Measurements from ENCODE around the gene ZNF182.
"Not testable (repeated sequence)": the region's sequence is repeated elsewhere in the genome, so short reads cannot be mapped to it uniquely, and the experiment has no call there.

The ZNF182 gene

DNA sequence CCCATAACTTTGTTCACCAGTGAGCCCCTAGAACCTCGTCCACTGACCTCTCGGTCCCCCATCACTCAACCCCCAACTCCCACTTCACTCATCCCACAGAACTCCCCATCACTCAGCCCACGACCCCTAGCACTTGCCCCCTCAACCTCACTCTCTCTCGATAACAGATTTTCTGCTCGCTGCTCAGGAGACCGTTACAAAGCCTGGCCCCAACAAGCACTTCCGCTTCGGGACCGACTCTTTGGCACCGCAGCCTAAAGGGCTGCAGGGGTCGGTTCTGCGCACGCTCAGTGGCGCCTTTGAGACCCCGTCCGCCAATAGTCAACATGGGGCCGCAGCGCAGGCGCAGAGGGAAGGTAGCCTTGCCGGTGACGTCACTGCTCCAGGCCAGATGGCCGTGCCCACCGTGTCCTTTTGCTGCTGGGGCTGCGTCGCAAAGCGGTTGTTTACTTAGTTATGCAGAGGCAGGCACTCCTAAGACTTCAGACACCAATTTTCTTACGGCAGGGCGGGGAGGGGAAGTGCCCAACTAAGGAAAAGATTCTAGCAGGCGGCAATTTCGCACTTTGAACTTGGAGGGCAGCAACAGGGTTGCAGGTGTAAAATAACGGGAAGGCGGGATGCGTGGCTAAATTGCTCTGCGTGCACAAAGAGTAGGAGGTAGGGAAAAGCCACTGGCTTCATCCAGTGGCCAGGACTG, at the start of gene ZNF182:
Gene ZNF182 (minus strand): TSS at position 232 of the 700 bp plus-strand sequence. CDS start 1,380 bp downstream, outside the sequence.
- TF ChIP-seq, protein P1, sequence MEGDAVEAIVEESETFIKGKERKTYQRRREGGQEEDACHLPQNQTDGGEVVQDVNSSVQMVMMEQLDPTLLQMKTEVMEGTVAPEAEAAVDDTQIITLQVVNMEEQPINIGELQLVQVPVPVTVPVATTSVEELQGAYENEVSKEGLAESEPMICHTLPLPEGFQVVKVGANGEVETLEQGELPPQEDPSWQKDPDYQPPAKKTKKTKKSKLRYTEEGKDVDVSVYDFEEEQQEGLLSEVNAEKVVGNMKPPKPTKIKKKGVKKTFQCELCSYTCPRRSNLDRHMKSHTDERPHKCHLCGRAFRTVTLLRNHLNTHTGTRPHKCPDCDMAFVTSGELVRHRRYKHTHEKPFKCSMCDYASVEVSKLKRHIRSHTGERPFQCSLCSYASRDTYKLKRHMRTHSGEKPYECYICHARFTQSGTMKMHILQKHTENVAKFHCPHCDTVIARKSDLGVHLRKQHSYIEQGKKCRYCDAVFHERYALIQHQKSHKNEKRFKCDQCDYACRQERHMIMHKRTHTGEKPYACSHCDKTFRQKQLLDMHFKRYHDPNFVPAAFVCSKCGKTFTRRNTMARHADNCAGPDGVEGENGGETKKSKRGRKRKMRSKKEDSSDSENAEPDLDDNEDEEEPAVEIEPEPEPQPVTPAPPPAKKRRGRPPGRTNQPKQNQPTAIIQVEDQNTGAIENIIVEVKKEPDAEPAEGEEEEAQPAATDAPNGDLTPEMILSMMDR (IDR thresholded peaks at IDR 0.05) = no peak
- Mint-ChIP-seq H3K9me3 (peaks cover 35% of the 10 kb centered on the region), H3K36me3 (ENCODE audit: low read depth) (peaks cover 20% of the 10 kb centered on the region), H3K27me3 (ENCODE audit: low read depth, poor library complexity) (peaks cover 2% of the 10 kb centered on the region), H3K27ac (peak within 1 kb of the TSS; percentile 90), H3K4me1 (peaks cover 16% of the 10 kb centered on the region), H3K4me3 (peak within 1 kb of the TSS; percentile 98)
- DNase-seq = peak; percentile 94

DNA sequence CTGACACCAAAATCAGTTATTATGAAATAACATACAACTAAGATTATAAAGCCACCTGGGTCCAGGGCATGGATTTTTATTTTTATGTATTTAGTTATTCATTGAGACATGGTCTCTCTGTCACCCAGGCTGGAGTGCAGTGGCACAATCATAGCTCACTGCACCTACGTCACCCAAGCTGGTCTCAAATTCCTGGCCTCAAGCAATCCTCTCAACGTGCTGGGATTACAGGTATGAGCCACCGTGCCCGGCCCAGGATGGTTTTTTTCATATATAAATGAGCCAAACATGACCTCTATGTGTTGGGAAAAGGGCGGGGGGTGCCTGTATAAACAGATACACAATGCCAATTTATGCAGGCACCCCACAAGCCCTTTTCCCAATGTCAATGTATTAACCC, 43.1 kb upstream of the ZNF182 start:
- DNase-seq = no peak
- TF ChIP-seq, protein P1 (IDR thresholded peaks at IDR 0.05) = no peak
- peaks cover 55% of the 10 kb centered on the region for H3K9me3 Mint-ChIP-seq
- no peak overlapping the region for H3K27ac Mint-ChIP-seq
- no peak overlapping the region for H3K4me3 Mint-ChIP-seq
- peaks cover 4% of the 10 kb centered on the region for H3K27me3 Mint-ChIP-seq (ENCODE audit: low read depth, poor library complexity)
- H3K4me1 Mint-ChIP-seq = no peaks in the 10 kb centered on the region
- peaks cover 6% of the 10 kb centered on the region for H3K36me3 Mint-ChIP-seq (ENCODE audit: low read depth)

DNA sequence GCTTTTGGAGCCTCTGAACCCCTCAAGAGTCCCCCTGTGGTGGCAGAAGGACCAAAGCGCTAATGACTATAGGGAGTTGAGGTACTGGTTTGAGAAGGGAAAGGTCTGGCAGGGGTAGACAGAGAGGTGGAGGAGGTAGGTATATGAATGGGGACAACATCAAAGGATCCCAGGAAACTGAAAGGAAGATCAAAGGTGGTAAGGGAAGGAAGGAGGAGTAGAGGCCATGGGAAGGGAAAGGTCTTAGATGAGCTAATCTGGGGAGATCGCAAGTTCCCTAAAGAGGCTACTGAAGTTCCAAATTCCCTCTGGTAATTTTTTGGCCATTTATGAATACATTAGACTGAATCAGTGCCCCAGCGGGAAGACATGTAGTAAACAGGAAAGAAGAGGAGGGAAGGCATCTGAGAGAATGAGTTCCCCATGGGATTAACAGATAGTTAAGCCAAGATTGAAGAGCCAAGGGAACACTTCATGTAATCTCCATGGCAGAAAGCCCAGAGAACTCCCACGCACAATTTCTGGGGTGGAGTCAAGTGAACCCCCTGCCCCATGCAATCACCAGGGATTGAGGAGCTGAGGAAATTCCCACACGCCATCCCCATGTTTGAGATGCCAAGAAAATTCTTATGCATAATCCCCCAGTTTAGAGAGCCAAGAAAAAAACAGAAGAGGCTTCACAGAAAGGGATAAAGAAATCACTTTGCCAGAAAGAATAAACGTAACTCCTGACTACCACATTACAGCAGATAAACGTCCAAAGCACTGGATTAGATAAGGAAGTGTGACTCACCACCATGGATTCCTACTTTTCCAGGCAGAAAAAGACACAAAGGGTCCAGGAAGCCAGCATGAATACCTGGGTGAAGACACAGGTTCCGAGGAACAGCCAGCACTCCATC, 41.9 kb upstream of the ZNF182 start:
- peaks cover 58% of the 10 kb centered on the region for H3K9me3 Mint-ChIP-seq
- H3K36me3 Mint-ChIP-seq (ENCODE audit: low read depth) = peaks cover 6% of the 10 kb centered on the region
- TF ChIP-seq, protein P1 (IDR thresholded peaks at IDR 0.05) = no peak
- DNase-seq = no peak
- H3K27ac Mint-ChIP-seq = no peak overlapping the region
- H3K4me1 Mint-ChIP-seq = no peaks in the 10 kb centered on the region
- no peak overlapping the region for H3K4me3 Mint-ChIP-seq
- H3K27me3 Mint-ChIP-seq (ENCODE audit: low read depth, poor library complexity) = peaks cover 4% of the 10 kb centered on the region

DNA sequence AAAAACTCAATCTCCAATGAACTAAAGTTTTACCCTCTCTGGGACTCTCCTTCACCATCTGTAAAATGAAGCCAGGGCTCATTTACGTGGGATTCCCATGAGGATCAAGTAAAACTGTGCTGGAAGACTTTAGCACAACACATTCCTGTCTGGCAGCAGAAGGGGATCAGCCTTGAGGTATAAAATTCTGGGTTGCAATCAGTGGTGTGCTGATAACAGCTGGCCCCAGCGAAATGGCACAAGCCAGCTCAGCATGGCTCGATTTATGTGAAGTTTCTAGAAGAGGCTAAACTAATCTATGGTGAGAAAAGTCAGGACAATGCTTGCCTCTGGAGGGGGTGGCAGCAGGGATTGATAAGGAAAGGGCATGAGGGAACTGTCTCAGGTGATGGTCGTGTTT, 39.3 kb upstream of the ZNF182 start:
- Mint-ChIP-seq H3K36me3 (ENCODE audit: low read depth) (peaks cover 6% of the 10 kb centered on the region), H3K27ac (peak overlapping the region; percentile 40), H3K4me1 (no peaks in the 10 kb centered on the region), H3K27me3 (ENCODE audit: low read depth, poor library complexity) (peaks cover 4% of the 10 kb centered on the region), H3K9me3 (peaks cover 49% of the 10 kb centered on the region), H3K4me3 (no peak overlapping the region)
- TF ChIP-seq, protein P1 (IDR thresholded peaks at IDR 0.05) = no peak
- no peak for DNase-seq

DNA sequence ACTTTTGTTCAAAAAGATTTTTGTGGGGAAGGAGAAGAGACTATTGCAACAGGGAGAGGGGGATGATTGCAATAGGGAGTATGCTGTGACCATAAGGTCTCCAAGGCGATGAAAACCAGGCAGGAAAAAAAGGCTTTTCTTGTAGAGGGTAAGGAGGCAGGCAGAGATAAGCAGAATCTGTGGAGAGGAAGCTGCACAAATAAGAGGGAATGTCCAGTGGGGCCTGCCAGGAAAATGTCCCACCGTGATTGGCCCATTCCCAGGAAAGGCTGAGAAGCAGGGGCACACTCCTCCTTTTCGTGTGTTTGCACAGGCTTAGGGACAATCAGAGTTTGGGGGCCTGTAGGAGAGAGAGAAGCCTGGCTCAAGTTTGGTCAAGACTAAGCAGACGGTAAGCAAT, 32.1 kb upstream of the ZNF182 start:
- peaks cover 2% of the 10 kb centered on the region for H3K27me3 Mint-ChIP-seq (ENCODE audit: low read depth, poor library complexity)
- peaks cover 13% of the 10 kb centered on the region for H3K36me3 Mint-ChIP-seq (ENCODE audit: low read depth)
- no peak overlapping the region for H3K4me3 Mint-ChIP-seq
- no peak overlapping the region for H3K27ac Mint-ChIP-seq
- TF ChIP-seq, protein P1 (IDR thresholded peaks at IDR 0.05) = no peak
- no peaks in the 10 kb centered on the region for H3K4me1 Mint-ChIP-seq
- DNase-seq = no peak
- peaks cover 37% of the 10 kb centered on the region for H3K9me3 Mint-ChIP-seq

DNA sequence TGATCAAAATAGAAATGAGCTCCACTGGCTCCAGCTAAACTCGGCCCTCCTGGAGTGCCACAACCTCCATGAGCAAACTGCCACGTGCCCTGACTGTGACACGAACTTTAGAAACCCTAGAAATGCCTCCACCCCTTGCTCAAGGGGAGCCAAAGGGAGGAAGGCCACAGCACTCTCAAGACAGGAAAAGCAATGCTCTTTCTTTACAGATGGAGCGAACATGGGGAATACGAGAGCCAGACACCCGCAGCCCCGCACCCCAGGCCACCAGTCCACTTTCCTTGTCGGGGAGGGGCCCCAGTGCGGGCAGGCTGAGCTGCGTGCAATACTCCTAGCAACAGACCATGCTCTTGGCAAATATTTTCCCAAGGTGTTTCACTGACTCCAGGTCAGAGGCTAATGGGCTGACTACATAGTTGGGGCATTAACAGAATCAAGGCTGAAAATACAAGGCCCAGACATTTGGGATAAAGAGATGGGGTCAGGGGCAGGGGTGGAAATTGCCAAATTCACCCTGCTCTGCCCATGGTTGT, 26.9 kb upstream of the ZNF182 start:
- peaks cover 13% of the 10 kb centered on the region for H3K36me3 Mint-ChIP-seq (ENCODE audit: low read depth)
- not testable (repeated sequence) for H3K4me1 Mint-ChIP-seq; H3K4me3 Mint-ChIP-seq; H3K27me3 Mint-ChIP-seq (ENCODE audit: low read depth, poor library complexity); H3K27ac Mint-ChIP-seq; DNase-seq
- H3K9me3 Mint-ChIP-seq = peaks cover 55% of the 10 kb centered on the region

All from nephron progenitor cell (in vitro differentiated cells).